Measurements from ENCODE around the gene SLC17A4.

SLC17A4 gene

DNA sequence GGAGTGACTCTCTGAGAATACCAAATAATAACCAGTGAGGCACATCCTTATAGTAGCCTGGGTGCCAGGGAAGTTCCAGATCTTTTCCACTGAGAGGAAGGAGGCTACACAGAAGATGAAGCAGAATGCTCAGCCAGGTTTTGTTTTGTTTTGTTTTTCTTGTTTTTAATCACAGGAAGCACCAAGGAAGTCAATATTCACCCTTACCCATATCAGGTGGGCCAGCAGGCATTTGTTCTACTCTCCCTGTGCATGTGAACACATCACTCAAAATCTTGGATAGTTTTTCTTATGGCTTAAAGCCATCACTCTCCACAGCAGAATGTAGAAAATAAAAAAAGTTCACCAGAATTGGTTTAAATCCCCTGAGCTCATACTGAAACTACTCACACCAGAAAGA, 66.8 kb downstream of the SLC17A4 start:
- no peak for DNase-seq

DNA sequence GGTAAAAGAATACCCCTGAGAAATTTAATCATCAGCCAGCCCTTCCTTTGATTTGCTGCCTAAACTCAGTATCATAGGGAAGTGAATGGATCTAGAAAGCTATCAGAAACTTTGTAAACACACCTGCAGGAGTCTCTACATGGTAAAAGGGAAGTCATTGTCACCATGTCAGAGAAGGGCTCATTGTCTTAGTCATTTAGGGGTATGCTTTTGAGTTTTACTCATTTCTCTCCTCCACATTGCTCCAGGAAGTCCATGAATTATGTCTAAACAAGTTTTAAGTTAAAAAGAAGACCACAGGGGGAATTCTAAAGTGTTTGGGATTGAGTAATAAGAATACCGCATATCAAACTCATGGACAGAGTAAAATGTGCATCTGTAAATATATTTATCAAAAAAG, 74.8 kb downstream of the SLC17A4 start:
- DNase-seq, result no peak

DNA sequence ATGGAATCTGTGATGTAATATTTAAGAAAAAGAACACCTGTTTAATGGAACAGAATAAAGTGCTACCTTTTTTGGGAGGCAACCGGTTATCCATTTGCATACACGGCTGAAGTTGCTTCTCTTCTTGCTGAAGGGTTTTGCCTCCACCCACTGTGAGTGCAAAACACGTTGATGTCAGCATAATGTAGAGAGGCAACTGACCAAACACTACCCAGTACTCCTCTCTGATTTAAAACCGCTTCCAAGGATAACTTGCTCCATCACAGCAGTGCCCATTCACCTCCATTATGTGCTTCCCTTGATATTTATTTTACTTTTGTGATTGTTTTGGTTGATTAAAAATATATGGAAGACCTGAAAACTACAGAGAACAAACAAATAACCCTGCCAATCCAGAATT, 75.9 kb downstream of the SLC17A4 start:
- DNase-seq, result peak in 1 of 2 experiments; percentile 7
